Measurements from ENCODE around the gene EPHA8. TPM values are rescaled to one million over a fixed set of nuclear protein-coding genes. Genes with fewer than 3 reads are reported as not detected.

The EPHA8 gene
- total RNA-seq, 2 experiments from 2014 or later: not detected

GRCh38 chr1:22525646-22526045, 37.6 kb upstream of the EPHA8 start:
- peaks cover 66% of the 10 kb centered on the region for H3K36me3 ChIP-seq (ENCODE audit: insufficient read depth, low read length)
- Mint-ChIP-seq H3K27ac (no peak overlapping the region), H3K9me3 (no peaks in the 10 kb centered on the region), H3K4me3 (no peak overlapping the region), H3K36me3 (ENCODE audit: low read depth) (peaks cover 86% of the 10 kb centered on the region), H3K4me1 (ENCODE audit: low read depth) (no peaks in the 10 kb centered on the region), H3K27me3 (no peaks in the 10 kb centered on the region)
- no peak for ATAC-seq (ENCODE audit: poor library complexity)
- H3K27ac ChIP-seq (ENCODE audit: low read depth in 1 of 2, low read length in 2 of 2): no peak overlapping the region
- TF ChIP-seq CTCF (IDR thresholded peaks at IDR 0.05): no peak
- H3K9me3 ChIP-seq (ENCODE audit: control insufficient read depth in 1 of 2, insufficient read depth in 1 of 2, low read length in 2 of 2): no peaks in the 10 kb centered on the region
- no peak overlapping the region for H3K4me3 ChIP-seq (ENCODE audit: low read length)
- no peaks in the 10 kb centered on the region for H3K27me3 ChIP-seq (ENCODE audit: control insufficient read depth in 1 of 2, insufficient read depth in 2 of 2, low read length in 2 of 2)
- intact Hi-C loops (cut with DNase I, micrococcal nuclease): no loop called here
- no peak for DNase-seq
- POLR2A ChIA-PET: no interaction called here
- CTCF ChIA-PET: no interaction called here
- H3K4me1 ChIP-seq (ENCODE audit: insufficient read depth, low read length): no peaks in the 10 kb centered on the region

- Histone ChIP-seq H3K27ac (ENCODE audit: low read depth in 1 of 2, low read length in 2 of 2) (no peak overlapping the region), H3K36me3 (ENCODE audit: insufficient read depth, low read length) (peaks cover 63% of the 10 kb centered on the region), H3K4me1 (ENCODE audit: insufficient read depth, low read length) (no peaks in the 10 kb centered on the region), H3K9me3 (ENCODE audit: control insufficient read depth in 1 of 2, insufficient read depth in 1 of 2, low read length in 2 of 2) (no peaks in the 10 kb centered on the region), H3K4me3 (ENCODE audit: low read length) (no peak overlapping the region), H3K27me3 (ENCODE audit: control insufficient read depth in 1 of 2, insufficient read depth in 2 of 2, low read length in 2 of 2) (no peaks in the 10 kb centered on the region)
- H3K4me1 Mint-ChIP-seq (ENCODE audit: low read depth): no peaks in the 10 kb centered on the region
- H3K36me3 Mint-ChIP-seq (ENCODE audit: low read depth): peaks cover 81% of the 10 kb centered on the region
- TF ChIP-seq CTCF (IDR thresholded peaks at IDR 0.05): no peak
- H3K4me3 Mint-ChIP-seq: no peak overlapping the region
- ChIA-PET POLR2A (no interaction called here), CTCF (no interaction called here)
- intact Hi-C loops (cut with DNase I, micrococcal nuclease): no loop called here
- no peak overlapping the region for H3K27ac Mint-ChIP-seq
- no peaks in the 10 kb centered on the region for H3K27me3 Mint-ChIP-seq
- ATAC-seq (ENCODE audit: poor library complexity) (no peak), DNase-seq (no peak)
- no peaks in the 10 kb centered on the region for H3K9me3 Mint-ChIP-seq
Measured at GRCh38 chr1:22526098-22526497, 37.2 kb upstream of the EPHA8 start.

- TF ChIP-seq CTCF (IDR thresholded peaks at IDR 0.05): no peak
- H3K27me3 ChIP-seq (ENCODE audit: control insufficient read depth in 1 of 2, insufficient read depth in 2 of 2, low read length in 2 of 2): no peaks in the 10 kb centered on the region
- no peak overlapping the region for H3K27ac Mint-ChIP-seq
- H3K36me3 ChIP-seq (ENCODE audit: insufficient read depth, low read length): peaks cover 57% of the 10 kb centered on the region
- H3K4me3 ChIP-seq (ENCODE audit: low read length): no peak overlapping the region
- H3K4me1 Mint-ChIP-seq (ENCODE audit: low read depth): no peaks in the 10 kb centered on the region
- peaks cover 75% of the 10 kb centered on the region for H3K36me3 Mint-ChIP-seq (ENCODE audit: low read depth)
- no peak overlapping the region for H3K4me3 Mint-ChIP-seq
- H3K9me3 Mint-ChIP-seq: no peaks in the 10 kb centered on the region
- intact Hi-C loops (cut with DNase I, micrococcal nuclease): no loop called here
- no peaks in the 10 kb centered on the region for H3K27me3 Mint-ChIP-seq
- POLR2A ChIA-PET: no interaction called here
- DNase-seq: no peak
- CTCF ChIA-PET: no interaction called here
- H3K4me1 ChIP-seq (ENCODE audit: insufficient read depth, low read length): no peaks in the 10 kb centered on the region
- H3K27ac ChIP-seq (ENCODE audit: low read depth in 1 of 2, low read length in 2 of 2): no peak overlapping the region
- no peaks in the 10 kb centered on the region for H3K9me3 ChIP-seq (ENCODE audit: control insufficient read depth in 1 of 2, insufficient read depth in 1 of 2, low read length in 2 of 2)
- no peak for ATAC-seq (ENCODE audit: poor library complexity)
Measured at GRCh38 chr1:22526677-22527076, 36.6 kb upstream of the EPHA8 start.

Measured in CD4-positive, alpha-beta T cell (primary cell).